ENCODE results near the gene SYAP1.
"Not testable (repeated sequence)": the region's sequence is repeated elsewhere in the genome, so short reads cannot be mapped to it uniquely, and the experiment has no call there.

The SYAP1 gene

DNA sequence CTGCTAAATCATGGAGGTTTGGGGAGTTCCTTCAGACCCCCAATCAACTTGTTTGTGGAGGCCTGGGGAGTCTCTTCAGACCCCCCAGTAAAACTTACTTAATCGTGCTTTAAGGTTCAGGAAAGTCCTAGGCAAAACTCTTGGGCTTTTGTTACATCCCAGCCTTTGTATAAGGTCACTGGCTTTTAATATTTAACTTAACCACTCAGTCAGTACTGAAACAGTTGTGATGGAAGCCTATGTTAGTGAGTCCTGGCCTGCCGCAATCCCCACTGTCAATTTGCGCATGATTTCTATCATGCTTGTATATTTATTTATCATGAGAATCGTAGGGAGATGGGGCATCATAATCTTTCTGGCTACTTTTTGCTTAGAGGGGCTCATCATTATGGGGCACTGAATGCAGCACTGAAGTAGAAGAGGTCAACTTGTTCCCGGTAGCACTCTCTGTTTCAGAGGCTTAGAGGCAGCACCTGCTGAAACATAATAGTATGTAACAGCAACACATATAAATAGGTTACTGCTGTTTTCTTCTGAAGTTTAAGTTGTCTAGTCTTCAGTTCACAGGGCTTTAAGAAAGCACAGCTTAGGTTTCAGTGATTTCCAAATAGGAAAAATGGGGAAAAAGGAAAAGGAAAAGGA lies 7.1 kb downstream of the SYAP1 start:
- not testable (repeated sequence) for DNase-seq

- no peak for DNase-seq
Observed at GRCh38 chrX:16727637-16728036, 8.2 kb downstream of the SYAP1 start.

DNA sequence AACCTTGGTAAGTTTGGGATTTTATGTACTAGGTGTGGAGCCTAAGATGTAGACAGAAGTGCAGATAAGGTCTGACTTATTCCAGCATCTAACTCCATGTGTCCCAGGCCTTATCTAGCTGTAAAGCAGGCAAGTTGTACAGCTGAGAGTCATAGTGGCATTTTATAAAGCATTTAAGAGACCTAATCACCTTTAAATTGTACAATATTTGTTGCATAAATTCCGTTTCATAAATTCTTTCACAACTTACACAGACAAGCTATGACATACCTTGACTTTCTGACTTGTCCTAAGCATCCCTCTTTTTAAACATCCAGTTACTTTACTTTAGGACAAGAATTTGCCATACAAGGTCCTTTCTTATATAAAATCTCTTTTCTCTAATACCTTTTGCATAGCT lies 11.0 kb downstream of the SYAP1 start:
- DNase-seq, result no peak

DNA sequence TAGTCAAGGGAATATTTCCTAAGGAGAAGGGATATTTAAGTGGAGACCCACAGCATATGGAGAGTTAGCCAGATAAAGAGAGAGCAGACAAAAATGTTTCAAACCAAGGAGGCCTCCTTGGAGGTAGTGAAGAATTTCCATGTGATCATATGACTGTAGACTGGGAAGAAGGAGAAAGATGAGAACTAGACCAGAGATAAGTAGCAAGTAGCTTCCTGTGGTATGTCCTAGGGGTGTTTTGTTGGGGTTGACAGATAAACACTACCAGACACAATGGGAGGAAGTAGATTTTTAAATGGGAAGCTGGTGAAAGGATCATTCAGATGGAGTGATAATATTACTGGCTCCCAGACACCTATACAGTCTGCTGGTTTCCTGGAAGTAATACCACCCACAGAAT lies 13.6 kb downstream of the SYAP1 start:
- no peak for DNase-seq

DNA sequence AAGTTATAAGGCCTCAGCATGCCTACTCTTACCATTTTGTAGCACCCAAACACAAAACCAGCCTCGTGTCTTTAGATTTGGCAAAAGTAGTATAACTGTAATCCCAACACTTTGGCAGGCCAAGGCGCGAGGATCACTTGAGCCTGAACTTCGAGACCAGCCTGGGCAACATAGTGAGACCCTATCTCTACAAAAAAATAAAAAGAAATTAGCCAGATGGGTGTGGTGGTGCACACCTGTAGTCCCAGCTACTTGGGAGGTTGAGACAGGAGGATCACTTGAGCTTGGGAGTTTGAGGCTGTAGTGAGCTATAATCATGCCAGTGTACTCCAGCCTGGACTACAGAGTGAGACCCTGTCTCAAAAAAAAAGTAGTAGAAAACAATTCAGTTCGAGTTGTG lies 17.6 kb downstream of the SYAP1 start:
- DNase-seq, result no peak

DNA sequence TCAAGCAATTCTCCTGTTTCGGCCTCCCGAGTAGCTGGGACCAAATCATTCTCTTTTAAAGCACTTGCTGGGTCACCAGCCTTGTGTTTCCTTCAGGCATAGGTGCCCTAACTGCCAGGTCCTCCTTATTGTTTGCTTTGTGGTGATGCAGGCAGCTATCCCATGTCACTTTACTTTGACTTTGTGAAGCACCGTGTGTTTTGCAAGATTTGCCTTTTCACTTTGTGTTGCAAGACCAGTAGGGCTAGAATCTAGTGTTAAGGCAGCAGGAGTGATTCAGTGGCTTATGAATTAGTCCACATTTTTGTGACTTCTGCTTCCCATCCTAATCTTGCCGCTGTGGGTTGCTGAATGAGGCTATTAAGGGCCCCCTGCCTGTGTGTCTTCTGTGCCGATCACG lies 20.2 kb downstream of the SYAP1 start:
- DNase-seq, result no peak

- DNase-seq, result no peak
Observed at GRCh38 chrX:16743604-16744325, 24.4 kb downstream of the SYAP1 start.

DNA sequence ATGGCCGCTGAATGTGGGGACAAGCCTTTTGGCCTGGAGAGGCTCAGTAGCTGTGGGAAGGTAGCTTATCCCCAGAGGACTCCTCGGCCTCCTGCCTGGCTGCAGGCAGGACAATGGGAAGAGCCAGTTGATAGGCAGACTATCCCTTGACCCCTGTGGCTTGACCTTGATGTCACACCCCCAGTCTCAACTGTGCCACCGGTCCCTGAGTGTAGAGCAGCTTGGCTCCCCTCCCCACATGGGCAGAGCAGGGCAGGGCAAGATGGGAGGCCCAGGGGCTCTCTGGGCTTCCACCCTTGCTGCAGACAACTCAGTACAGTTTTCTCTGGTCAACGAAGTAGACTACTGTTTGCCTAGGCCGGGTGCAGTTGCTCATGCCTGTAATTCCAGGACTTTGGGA lies 25.7 kb downstream of the SYAP1 start:
- no peak for DNase-seq

- DNase-seq, result no peak
Observed at GRCh38 chrX:16745659-16746058, 26.2 kb downstream of the SYAP1 start.

GRCh38 chrX:16748425-16748824 lies 29.0 kb downstream of the SYAP1 start:
- DNase-seq, result no peak

DNA sequence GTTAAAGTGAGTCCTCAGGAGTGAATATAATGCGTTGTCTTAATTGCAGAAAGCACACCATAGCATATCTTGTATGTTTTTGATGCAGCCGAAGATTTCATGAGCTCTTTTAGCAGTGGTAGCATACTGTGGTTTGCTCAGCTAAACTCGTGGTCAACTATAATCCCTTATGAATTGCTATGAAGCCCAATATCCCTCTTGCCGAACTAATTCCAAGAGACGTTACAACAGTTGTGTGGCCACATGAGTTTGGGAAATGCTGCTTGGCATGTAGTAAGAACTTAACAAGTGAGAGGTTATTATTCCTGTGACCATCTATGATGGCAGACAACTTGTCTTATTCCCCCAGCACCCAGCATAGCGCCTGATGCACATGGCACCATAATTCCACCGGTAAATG lies 30.7 kb downstream of the SYAP1 start:
- DNase-seq, result no peak

DNA sequence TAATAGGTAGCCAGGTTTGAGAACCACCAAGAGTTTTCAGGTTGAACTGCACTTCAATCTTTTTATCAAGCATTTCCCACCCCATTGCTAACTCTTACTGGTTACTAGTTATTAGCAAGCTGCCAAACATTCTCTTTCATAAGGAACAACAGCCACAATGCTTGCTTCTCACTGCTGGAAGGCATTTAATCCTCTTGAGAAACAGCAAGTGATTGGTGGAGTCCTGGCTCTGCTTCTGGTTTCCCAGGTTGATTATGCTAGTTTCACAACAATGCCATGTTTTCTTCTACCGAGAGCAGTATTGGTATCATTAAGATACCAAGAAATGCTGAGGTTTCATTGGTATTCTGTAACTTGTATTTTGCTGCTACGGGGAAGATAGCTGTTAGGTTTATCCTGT lies 34.6 kb downstream of the SYAP1 start:
- no peak for DNase-seq

DNA sequence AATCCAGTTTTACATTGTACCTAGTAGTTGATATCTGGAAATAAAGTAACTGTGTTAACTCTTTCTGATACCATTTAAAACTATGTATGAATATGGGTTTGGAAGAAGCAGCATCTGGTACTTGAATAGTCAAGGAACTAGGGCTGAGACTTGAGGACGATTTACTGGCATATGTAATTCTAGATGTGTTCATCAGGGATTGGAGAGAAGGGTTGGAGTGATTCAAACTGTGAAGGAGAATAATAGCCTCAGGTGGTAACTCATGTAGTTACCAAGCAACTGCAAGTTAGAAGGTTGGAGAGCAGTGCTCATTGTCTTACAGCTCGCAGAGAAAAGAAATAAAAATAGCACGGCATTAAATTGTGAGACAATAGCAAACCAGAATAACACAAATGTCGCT lies 37.3 kb downstream of the SYAP1 start:
- no peak for DNase-seq

DNA sequence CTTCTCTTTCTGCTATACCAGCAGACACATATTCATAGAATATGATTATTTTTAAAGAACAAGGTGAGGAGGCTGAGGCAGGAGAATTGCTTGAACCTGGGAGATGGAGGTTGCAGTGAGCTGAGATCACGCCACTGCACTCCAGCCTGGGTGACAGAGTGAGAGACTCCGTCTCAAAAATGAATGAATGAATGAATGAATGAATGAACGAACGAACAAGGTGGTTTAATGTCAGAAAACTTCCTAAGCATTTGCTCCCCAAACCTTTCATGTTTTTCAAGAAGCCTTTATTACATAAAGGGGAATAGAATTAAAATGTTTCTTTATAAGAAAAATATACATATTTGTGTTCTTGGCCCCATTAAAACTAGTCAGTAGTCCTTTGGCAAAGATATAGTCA lies 42.1 kb downstream of the SYAP1 start:
- DNase-seq, result not testable (repeated sequence)

- DNase-seq, result no peak
Observed at GRCh38 chrX:16762579-16762978, 43.2 kb downstream of the SYAP1 start.

DNA sequence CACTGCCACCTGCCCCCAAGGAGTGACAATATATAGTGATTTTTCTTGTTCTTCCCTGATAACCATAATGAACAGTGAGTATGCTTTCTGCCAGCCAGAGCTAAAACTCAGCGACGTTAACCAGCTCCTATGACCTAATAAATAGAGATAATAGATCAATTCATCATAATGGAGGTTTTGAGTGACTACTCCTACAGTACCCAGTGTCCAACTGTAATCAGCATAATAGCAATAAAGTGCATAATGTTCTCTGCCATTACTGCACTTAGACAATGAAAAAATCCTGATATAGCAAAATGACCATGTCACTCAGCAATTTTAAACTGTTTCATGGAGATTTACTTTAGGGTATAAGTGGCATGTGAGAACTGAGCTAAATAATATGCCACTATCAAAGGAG lies 46.2 kb downstream of the SYAP1 start:
- DNase-seq, result no peak

GRCh38 chrX:16770970-16771482 lies 51.6 kb downstream of the SYAP1 start:
- no peak for DNase-seq

DNA sequence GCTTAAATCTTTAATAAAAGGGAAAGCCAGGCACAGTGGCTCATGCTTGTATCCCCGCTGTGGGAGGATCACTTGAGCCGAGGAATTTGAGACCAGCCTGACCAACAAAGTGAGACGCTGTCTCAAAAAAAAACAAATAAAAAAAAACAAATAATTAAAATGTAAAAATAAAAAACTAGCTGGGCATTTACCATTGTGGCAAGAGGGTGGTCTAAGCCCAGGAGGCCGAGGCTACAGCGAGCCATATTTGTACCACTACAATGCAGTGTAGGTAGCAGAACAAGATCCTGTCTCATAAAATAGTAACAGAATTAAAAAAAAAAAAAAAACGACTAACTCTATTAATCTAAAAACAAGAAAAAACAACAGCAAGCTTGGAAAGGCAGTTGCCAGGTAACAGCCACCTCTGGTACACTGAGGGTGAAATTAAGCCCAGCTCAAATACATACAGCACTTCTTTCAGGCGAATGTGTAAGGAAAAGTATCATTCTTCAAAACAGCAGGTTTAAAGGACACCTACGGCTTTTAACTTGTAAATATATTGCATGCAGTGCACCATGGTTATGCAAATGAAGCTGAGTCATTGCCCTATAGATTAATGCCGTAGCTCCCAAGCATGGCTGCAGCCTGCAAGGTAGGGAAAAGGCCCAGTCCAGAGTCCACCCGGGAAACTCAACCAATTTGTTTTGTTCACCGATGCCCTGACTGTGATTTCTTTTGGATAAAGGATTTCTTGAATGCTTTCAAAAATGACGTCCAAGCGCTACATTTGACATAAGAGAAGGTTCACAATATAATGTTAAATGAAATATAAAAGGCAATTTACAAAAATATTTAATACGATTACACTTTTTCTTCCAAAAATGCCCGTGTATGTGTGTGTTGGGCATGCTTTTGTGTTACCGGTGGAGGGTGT lies 52.3 kb downstream of the SYAP1 start:
- DNase-seq, result no peak

GRCh38 chrX:16772460-16772859 lies 53.0 kb downstream of the SYAP1 start:
- no peak for DNase-seq

DNA sequence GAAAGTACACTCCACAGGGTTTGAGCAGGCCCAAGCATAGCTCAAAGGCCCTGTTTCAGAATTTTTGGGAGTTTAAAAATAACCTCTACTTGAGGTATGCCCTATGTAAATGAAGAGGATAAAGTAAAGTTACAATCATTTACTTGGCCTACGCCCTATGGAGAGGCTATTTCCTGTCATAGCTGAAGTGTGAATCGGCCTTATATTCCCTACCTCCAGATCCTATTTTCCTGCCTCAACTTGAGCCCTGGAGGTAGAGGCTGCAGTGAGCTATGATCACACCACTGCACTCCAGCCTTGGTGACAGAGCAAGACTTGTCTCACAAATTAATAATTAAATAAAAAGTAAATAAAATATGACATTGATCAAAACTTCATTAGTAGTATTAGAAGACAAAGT lies 55.3 kb downstream of the SYAP1 start:
- DNase-seq, result no peak

DNA sequence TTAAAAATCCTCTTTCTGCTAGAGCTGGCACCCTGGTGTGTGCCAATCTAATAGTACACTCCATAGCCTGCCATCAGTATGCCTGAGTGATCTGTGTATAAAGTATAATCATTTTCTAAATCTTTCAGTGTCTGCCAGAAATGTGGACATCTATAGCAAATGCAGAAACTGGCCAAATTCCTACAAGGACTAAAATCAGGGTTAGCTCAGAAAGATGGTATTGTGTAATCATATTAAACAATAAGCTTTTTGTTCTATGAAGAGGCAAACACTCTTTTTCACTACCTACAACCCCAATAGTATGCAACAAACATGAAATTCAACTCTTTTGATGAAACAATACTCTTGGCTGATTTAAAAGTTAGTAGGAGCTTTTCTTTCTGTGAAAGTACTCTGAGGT lies 59.1 kb downstream of the SYAP1 start:
- DNase-seq, result no peak

DNA sequence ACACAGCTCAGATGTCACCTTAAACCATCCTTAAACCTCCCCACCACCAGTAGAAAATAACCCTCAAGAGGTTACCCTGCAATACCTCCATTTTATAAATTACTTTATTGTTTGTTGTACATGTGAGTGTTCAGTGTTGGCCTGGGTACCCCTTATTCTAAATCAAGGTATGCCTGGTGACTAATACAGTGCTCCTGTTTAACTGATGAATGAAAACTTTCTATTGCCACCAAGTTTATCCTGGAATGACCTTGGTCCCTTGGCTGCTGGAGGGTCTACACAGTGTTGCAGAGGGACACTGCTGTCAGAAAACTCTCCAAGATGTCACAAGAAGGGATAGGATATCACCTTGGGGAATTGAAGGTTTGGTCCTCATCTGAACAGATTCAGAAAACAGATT lies 59.6 kb downstream of the SYAP1 start:
- no peak for DNase-seq

DNA sequence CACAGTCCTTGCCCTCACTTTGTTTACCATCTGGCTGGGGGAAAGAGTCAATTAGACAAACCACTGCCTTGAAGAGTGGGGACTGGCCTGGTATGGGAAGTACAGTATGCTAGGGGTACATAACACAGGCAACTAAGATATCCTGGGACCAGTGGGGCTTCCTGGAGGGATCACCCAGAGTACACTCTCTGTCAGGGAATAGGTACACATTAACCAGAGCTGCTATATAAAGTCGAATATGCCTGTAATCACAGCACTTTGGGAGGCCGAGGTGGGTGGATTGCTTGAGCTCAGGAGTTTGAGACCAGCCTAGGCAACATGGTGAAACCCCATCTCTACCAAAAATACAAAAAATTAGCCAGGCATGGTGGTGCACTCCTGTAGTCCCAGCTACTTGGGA lies 60.4 kb downstream of the SYAP1 start:
- not testable (repeated sequence) for DNase-seq

DNA sequence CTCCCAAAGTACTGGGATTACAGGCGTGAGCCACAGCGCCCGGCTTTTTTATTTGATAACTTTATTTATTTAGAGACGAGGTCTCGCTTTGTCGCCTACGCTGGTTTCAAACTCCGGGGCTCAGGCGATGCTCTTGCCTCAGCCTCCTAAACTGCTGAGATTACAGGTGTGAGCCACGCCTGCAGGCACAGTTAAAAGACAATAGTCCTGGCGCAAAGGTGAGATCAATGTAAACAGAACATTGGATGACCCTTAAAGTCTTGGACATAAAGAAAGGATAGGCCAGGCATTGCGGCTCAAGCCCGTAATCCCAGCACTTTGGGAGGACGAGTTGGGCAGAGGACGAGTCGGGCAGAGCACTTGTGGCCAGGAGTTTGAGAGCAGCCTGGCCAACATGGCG lies 64.0 kb downstream of the SYAP1 start:
- no peak for DNase-seq

All from activated naive CD4-positive, alpha-beta T cell treated with Interleukin-2 at 50 U/mL for 16 hours (primary cell).